CD4-positive, alpha-beta T cell treated with Interferon alpha-2 for 1 hour (primary cell): Measurements from ENCODE around the gene EIF5.
A peak's percentile ranks its signal among the peaks of the same experiment; 100 is the strongest.

ENCODE experiments used
- DNase-seq, 2 donors: peaks; one replicate each; pipeline ENCODE4 v3.0.0-alpha.2; 2020 to 2022

EIF5 gene

GRCh38 chr14:103333754-103334643, at the start of gene EIF5:
EIF5 (plus strand) TSS chr14:103334237; CDS start chr14:103335861, 1,624 bp downstream.
- DNase-seq, result peak; percentile 99

DNA sequence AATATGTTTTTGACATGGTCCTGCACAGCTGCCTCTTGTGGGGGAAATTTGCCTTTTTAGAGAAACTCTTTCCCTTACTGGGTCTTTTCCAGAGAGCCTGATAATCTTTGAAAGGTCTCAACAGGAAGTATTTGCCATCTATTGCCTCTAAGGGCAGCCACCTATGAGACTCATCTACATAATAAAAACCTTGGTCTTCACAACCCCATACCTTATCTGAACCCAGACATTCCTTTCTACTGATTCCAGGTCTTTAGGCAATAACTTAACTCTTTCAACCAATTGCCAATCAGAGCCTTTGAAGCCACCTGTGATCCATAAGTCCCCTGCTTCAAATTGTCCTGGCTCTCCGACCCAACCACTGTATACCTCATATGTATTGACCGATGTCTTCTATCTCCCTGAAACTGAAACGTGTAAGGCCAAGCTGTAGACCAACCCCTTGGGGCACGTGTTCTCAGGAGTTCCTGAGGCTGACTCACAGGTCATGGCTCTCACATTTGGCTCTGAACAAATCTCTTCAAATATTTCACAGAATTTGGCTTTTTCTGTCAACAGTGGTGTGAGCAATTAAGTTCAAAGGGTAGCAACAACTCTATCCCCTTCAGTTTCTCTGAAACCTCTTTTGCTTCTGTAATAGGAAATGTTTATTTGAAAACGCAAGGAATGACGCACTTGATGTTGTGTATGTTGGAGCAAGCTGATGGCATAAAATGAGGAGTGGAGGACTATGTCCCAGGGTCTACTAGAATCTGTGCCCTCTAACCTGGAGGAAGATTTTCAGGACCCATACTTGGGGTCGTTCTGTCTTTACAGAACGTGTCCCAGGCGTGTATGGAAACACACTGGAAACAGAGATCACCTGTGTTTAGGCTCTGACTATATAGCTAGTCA, 49.2 kb upstream of the EIF5 start:
- DNase-seq, result no peak

DNA sequence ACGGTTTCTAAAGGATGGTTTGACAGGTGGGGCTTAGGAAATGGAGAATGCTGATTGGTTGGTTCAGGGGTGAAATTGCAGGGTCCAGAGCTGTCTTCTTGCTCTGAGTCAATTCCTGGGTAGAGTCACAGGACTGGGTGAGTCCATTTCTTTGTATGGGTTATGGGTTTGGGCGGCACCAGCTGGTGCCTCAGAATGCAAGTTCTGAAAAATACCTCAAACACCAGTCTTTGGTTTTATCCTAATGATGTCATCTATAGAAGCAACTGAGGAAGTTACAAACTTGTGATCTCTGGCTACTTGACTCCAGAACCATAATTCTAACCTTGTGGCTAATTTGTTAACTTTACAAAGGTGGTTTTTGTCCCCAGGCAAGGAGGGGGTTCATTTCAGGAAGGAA, 47.6 kb upstream of the EIF5 start:
- no peak for DNase-seq

DNA sequence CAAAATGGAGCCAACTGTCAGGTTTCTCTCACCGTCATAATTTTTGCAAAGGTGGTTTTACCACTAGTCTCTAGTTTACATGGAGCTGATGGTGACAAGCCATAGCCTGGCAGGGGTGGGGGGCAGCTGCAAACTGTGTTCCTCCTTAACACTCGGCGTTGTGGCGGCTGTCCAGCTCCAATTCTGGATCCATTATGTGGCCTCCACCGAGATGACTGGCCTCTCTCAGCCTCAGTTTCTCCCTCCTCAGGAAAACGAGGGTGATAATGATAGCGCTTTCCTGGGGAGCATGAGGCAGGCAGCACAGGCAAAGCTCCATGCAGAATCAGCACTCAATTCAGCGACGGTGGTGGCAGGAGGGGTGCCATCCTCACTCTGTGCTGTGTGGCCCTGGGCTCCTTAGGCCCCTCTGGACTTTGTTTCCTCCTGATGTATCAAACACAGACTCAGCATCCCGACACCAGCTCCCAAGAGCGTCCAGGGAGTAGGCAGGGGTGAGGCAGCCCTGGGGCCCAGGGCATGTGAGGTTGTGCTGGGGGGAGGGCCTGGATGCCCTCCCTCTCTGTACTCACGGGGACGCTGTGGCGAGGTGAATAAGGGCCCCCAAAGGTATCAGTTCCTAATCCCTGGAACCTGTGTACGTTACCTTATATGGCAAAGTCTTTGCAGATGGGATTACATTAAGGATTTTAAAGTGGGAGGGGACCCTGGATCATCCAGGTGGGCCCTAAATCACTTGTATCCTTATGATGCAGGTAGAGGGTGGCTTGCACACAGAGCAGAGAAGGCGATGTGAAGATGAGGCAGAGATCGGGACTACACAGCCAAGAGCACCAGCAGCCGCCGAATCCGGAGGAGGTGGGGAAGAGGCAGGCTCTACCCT, 46.8 kb upstream of the EIF5 start:
- no peak for DNase-seq

DNA sequence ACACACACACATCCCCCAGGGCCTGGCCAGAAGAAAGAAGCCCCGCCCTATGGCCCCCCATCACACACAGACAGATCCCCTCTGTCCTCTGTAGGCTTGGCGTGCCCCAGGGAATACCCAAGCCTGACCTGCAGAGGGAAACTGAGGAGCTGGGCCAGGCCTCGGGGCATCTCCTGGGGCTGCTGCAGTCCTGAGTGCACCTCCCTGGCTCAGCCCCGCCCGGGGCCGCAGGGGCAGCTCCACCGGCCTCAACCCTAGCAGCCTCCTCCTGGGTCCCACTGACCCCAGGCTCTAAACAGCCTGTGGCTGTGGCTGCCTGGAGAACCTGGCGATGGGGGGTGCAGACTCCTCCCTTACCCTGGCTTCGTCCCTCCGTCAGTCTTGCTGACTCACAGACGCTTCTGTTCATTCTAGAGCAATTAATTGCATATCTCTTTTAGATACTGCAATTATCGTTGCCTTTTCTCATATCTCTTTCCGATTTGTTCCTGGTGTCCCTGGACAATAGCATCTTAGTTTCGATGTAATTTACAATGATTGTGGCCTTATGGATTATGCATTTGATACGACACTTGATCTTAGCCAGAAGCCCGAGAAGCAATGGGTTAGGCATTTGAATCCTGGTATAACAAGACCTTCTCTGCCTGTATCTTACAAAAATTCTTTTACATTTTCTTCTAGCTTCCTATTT, 45.8 kb upstream of the EIF5 start:
- no peak for DNase-seq

GRCh38 chr14:103290056-103290455, 44.0 kb upstream of the EIF5 start:
- no peak for DNase-seq

GRCh38 chr14:103290494-103290893, 43.5 kb upstream of the EIF5 start:
- DNase-seq, result no peak

DNA sequence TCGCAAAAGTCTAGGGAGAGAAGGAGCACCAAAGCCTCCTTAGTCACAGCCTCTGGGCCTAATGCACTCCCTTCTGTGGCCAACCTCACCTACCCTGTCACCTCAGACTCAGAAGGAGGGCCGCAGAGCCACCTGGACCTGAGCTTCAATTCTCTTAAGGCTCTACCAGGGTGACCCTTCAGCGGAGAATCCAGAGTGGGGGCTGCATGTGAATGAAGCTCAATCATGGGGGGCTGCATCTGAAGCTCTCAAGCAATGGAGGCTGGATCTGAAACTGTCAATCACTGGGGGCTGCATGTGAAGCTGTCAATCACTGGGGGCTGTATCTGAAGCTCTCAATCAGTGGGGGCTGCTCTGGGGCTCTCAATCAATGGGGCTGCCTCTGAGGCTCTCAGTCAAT, 43.1 kb upstream of the EIF5 start:
- DNase-seq, result no peak

GRCh38 chr14:103292426-103293374, 41.3 kb upstream of the EIF5 start:
- peak; percentile 64 to 71 for DNase-seq

DNA sequence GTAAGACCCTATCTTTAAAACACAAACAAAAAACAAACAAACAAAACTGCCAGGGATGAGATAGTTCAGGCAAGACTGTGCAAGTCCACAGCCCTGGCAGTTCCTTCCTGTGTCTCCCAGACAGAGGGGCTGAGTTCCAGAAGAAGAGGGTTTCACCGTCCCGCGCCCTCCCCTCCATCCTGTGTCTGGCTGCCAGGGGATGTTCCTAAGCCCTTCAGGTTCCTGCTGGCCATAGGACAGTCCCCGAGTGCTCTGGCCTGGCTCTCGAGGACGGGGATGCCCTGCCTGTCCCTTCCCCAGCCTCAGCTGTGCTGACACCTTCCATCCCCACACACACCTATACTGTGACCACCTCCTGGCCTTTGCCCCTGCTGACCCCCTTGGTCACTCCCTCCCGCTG, 40.6 kb upstream of the EIF5 start:
- no peak for DNase-seq

GRCh38 chr14:103294091-103294490, 39.9 kb upstream of the EIF5 start:
- DNase-seq, result no peak

- no peak for DNase-seq
These were observed 38.0 kb upstream of the EIF5 start for GRCh38 chr14:103296007-103296406.

DNA sequence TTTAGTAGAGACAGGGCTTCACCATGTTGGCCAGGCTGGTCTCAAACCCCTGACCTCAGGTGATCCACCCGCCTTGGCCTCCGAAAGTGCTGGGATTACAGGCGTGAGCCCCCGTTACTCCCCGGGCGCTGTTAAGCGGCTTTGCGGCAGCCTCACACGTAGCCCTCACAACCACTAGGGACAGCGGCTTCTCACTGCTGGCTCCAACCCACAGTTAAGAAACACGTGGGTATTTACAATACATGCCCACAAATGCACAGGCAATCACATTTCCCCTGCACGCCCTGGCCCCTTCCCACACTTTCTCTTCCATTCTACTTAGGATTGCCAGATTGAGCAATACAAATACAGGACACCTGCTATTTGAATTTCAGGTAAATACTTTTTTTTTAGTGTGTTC, 37.0 kb upstream of the EIF5 start:
- no peak for DNase-seq

DNA sequence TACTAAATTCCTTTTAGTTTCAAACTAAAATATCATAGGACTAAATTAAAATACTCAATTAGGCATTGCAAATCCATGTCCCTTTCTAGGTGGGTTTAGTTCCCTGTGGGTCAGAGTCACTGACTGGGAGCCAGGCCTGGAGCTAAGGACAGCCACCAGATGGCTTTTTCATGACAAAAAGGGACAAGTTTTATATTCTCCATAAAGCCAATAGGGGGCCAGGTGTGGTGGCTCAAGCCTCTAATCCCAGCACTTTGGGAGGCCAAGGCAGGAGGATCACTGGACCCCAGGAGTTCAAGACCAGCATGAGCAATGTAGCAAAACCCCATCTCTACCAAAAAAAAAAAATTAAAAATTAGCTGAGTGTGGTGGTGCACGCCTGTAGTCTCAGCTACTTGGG, 35.4 kb upstream of the EIF5 start:
- no peak for DNase-seq

- no peak for DNase-seq
These were observed 32.3 kb upstream of the EIF5 start for GRCh38 chr14:103301512-103302354.

DNA sequence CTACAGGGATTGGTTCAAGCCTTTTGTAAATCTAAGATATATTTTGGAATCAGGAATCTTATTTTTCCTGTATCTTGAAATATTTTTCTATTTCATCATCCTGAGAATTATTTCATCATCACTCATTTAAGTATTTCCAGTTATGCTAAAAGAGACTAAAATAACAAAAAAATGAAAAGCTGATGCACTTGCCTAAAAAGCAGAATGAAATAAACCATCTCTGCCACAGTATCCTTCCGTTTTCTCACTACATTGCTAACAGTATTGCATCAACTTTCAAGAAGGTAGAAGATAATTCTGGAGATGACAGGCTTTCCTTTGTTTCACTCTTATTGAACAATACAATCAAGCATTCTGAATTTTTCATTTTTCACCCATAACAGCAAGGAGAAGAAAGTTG, 31.1 kb upstream of the EIF5 start:
- no peak for DNase-seq

GRCh38 chr14:103304706-103305105, 29.3 kb upstream of the EIF5 start:
- DNase-seq, result no peak

DNA sequence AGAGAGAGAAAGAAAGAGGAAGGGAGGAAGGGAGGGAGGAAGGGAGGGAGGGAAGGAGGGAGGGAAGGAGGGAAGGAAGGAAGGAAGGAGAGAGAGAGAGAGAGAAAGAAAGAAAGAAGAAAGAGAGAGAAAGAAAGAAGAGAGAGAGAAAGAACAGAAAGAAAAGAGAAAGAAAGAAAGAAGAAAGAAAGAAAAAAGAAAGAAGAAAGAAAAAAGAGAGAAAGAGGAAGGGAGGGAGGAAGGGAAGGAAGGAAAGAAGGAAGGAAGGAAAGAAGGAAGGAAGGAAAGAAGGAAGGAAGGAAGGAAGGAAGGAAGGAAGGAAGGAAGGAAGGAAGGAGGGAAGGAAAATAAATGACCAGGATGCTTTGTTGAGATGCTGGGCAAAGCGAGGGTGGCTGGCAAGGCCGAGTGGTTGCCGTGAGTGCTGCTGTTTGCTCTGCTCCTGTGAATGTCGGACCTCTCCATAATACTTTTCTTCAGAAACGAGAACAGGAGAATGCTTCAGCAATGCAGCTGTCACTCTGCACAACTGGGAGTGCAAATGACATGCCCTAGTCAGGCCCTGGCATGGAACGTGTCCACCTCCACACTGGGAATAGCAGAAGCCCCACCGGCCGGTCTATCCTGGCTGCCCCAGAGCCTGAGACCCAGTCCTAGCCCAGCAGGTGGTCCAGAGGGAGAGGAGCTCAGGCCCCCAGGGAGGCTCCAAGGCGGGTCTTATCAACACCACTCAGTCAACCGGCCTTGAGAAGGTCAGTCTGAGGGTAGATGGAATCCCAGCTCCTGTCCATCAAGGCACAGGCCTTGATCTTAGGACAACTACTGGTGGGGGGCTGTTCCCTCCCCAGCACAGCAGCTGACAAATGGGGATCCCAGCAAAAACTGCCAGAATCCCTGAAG, 25.1 kb upstream of the EIF5 start:
- DNase-seq, result no peak

- no peak for DNase-seq
These were observed 23.4 kb upstream of the EIF5 start for GRCh38 chr14:103310576-103311095.
